ENCODE measurements around the gene GMEB1. TPM values are rescaled to one million over a fixed set of nuclear protein-coding genes. Genes with fewer than 3 reads are reported as not detected.

The GMEB1 gene
- total and polyA plus RNA-seq, 10 of the 15 experiments (the other 5 are each of a cell fraction or from before 2014, with no cell fraction given), result 4.9 to 17.6 (median 9.4) TPM

GRCh38 chr1:28736450-28737306 lies 68.1 kb downstream of the GMEB1 start, which contains the start of gene YTHDF2 (continued):
- TF ChIP-seq CBX5 (IDR thresholded peaks at IDR 0.05; ENCODE audit: low read depth) (peak; percentile 38; the same call in 1 of the 2 replicates), ESRRA (IDR thresholded peaks at IDR 0.05; ENCODE audit: low read length) (no peak), JUND (IDR thresholded peaks at IDR 0.05; ENCODE audit: low read depth, low read length) (peak; percentile 45; the same call in 1 of the 2 replicates), ZNF622 (IDR thresholded peaks at IDR 0.05) (no peak), WRNIP1 (IDR thresholded peaks at IDR 0.05; ENCODE audit: borderline replicate concordance, low read depth, low read length) (no peak), ZBTB4 (CRISPR knock-in tag; IDR thresholded peaks at IDR 0.05) (no peak), ZNF687 (IDR thresholded peaks at IDR 0.05) (peak; percentile 57), PBX3 (IDR thresholded peaks at IDR 0.05; ENCODE audit: insufficient replicate concordance, low read depth, low read length) (peak; percentile 22), SRF (IDR thresholded peaks at IDR 0.05; ENCODE audit: low read depth in 2 of 2, low read length in 2 of 2) (peak in 1 of 2 experiments; percentile 80; a peak in 2 of 4 replicates), PRDM15 (CRISPR knock-in tag; IDR thresholded peaks at IDR 0.05) (no peak), NR2C2 (IDR thresholded peaks at IDR 0.05; ENCODE audit: borderline replicate concordance, control insufficient read depth, insufficient read length, low read depth) (no peak), IRF5 (IDR thresholded peaks at IDR 0.05; ENCODE audit: borderline replicate concordance) (no peak)

Data from GM12878 (cell line).